ENCODE data around the gene PLA2G2E.

GRCh38 chr1:19955534-19956170 lies 32.2 kb upstream of the PLA2G2E start:
- no peak for TF ChIP-seq EZH2 (IDR thresholded peaks at IDR 0.05; ENCODE audit: insufficient read depth, low read length)
- no peak for TF ChIP-seq CTCF (IDR thresholded peaks at IDR 0.05; ENCODE audit: insufficient read depth, low read depth, low read length)
